H1 (cell line): ENCODE measurements around the gene SLC24A3. TPM values are rescaled to one million over a fixed set of nuclear protein-coding genes. Genes with fewer than 3 reads are reported as not detected.

Experiments
- CTCF ChIA-PET: fragments of 300-600 bp; sonication (Branson Sonifier 250); formaldehyde crosslinking; loops from one replicate; lab custom pipeline; 2021; ENCODE audit not compliant: partially characterized antibody; lab: Charles Lee
- POLR2A ChIA-PET: fragments of 300-600 bp; sonication (Branson Sonifier 250); formaldehyde crosslinking; loops from one replicate; lab custom pipeline; 2021; ENCODE audit warnings: inconsistent platforms; ENCODE audit not compliant: partially characterized antibody; lab: Charles Lee
- DNase-seq, 2 experiments: peaks; one replicate each; pipeline versions ENCODE4 v3.0.0 to v3.0.0-alpha.2; 2010 to 2022; ENCODE audit warnings: low spot score in 2 of 2, low read depth in 1 of 2, mixed read lengths in 1 of 2
- FAIRE-seq: peaks from 2 replicates; lab custom pipeline; 2011; peaks lifted over from hg19 to GRCh38; lab: Jason Lieb, UNC
- H2AFZ ChIP-seq: 2 replicates; pipeline ENCODE4 v1.8.1; 2012; ENCODE audit warnings: low read length, inconsistent platforms
- H2AK5ac ChIP-seq: 2 replicates; pipeline ENCODE4 v1.6.1; 2013; ENCODE audit warnings: low read depth, low read length
- H2BK120ac ChIP-seq: replicated peaks from 2 replicates; pipeline ENCODE3; 2013; ENCODE audit warnings: low read depth, low read length, inconsistent platforms
- H2BK12ac ChIP-seq: 2 replicates; pipeline ENCODE4 v1.6.1; 2013; ENCODE audit warnings: low read depth, low read length
- H2BK15ac ChIP-seq: 2 replicates; pipeline ENCODE4 v1.6.1; 2013; ENCODE audit warnings: low read length
- H2BK20ac ChIP-seq: 2 replicates; pipeline ENCODE4 v1.6.1; 2013; ENCODE audit warnings: low read length
- H2BK5ac ChIP-seq: 2 replicates; pipeline ENCODE4 v1.6.1; 2013; ENCODE audit warnings: low read depth, low read length
- H3K14ac ChIP-seq: 2 replicates; pipeline ENCODE4 v1.6.1; 2013; ENCODE audit warnings: inconsistent platforms; ENCODE audit not compliant: insufficient read length
- H3K18ac ChIP-seq: 2 replicates; pipeline ENCODE4 v1.6.1; 2013; ENCODE audit warnings: low read length; ENCODE audit errors: extremely low read depth
- H3K23ac ChIP-seq: 2 replicates; pipeline ENCODE4 v1.6.1; 2013; ENCODE audit warnings: inconsistent platforms; ENCODE audit not compliant: insufficient read length
- H3K23me2 ChIP-seq: 2 replicates; pipeline ENCODE4 v1.6.1; 2013; ENCODE audit warnings: low read depth, low read length
- H3K27ac ChIP-seq: 2 replicates; pipeline ENCODE4 v1.6.1; 2011; ENCODE audit warnings: low read depth, low read length, inconsistent platforms
- H3K27me3 ChIP-seq, 4 experiments: replicated peaks in 1 of 4; 1 replicate in 1 of 4; 2 replicates in 3 of 4; pipeline versions ENCODE4 v1.6.1 to v1.8.1; 2011 to 2013; ENCODE audit warnings: low read length in 3 of 4, mild to moderate bottlenecking in 3 of 4, inconsistent platforms in 2 of 4, mixed read lengths in 2 of 4, moderate library complexity in 1 of 4; ENCODE audit not compliant: control insufficient read depth in 3 of 4, insufficient read depth in 3 of 4; ENCODE audit errors: extremely low read depth in 1 of 4
- H3K36me3 ChIP-seq, 4 experiments: 2 replicates each; pipeline versions ENCODE4 v1.6.1 to v1.8.1; 2011 to 2013; ENCODE audit warnings: mild to moderate bottlenecking in 4 of 4, low read length in 3 of 4, moderate library complexity in 2 of 4, control low read depth in 1 of 4, inconsistent platforms in 1 of 4; ENCODE audit not compliant: insufficient read depth in 4 of 4, control insufficient read depth in 2 of 4
- H3K4ac ChIP-seq: replicated peaks from 2 replicates; pipeline ENCODE3; 2013; ENCODE audit warnings: low read length, low read depth, mixed read lengths, inconsistent platforms; ENCODE audit not compliant: insufficient read length
- H3K4me1 ChIP-seq, 4 experiments: replicated peaks in 1 of 4; 1 replicate in 1 of 4; 2 replicates in 3 of 4; pipeline versions ENCODE4 v1.6.1 to v1.8.1; 2011 to 2013; ENCODE audit warnings: low read length in 3 of 4, inconsistent platforms in 2 of 4, mixed read lengths in 1 of 4; ENCODE audit not compliant: insufficient read depth in 4 of 4, control insufficient read depth in 3 of 4
- H3K4me2 ChIP-seq, 2 experiments: 2 replicates each; pipeline versions ENCODE4 v1.6.1 to v1.8.1; 2011 to 2013; ENCODE audit warnings: low read depth in 2 of 2, low read length in 2 of 2, control low read depth in 1 of 2, inconsistent platforms in 1 of 2, mild to moderate bottlenecking in 1 of 2; ENCODE audit not compliant: insufficient read depth in 1 of 2
- H3K4me3 ChIP-seq, 4 experiments: fragments of 200-600, 300-600 bp in 1 of 4; sonication (generic), shearing (Covaris generic), sonication (Bioruptor Twin) in 1 of 4; 2 replicates each; pipeline versions ENCODE4 v1.5.1 to v1.8.1; 2011 to 2016; ENCODE audit warnings: low read length in 4 of 4, low read depth in 3 of 4, control low read depth in 2 of 4, inconsistent platforms in 2 of 4, mild to moderate bottlenecking in 2 of 4, mixed read lengths in 1 of 4, moderate library complexity in 1 of 4; ENCODE audit not compliant: insufficient read depth in 2 of 4; ENCODE audit errors: extremely low read depth in 1 of 4
- H3K56ac ChIP-seq: replicated peaks from 2 replicates; pipeline ENCODE3; 2013; ENCODE audit warnings: low read depth, mild to moderate bottlenecking, mixed read lengths, low read length, inconsistent platforms; ENCODE audit not compliant: insufficient read length
- H3K79me1 ChIP-seq: 2 replicates; pipeline ENCODE4 v1.6.1; 2013; ENCODE audit warnings: low read depth, low read length, control low read depth
- H3K79me2 ChIP-seq, 2 experiments: 2 replicates each; pipeline versions ENCODE4 v1.6.1 to v1.8.1; 2012 to 2013; ENCODE audit warnings: low read length in 2 of 2, mild to moderate bottlenecking in 2 of 2, inconsistent platforms in 1 of 2; ENCODE audit not compliant: insufficient read depth in 2 of 2, control insufficient read depth in 1 of 2
- H3K9ac ChIP-seq, 4 experiments: replicated peaks in 1 of 4; 1 replicate in 1 of 4; 2 replicates in 3 of 4; pipeline versions ENCODE4 v1.6.1 to v1.8.1; 2011 to 2013; ENCODE audit warnings: low read depth in 3 of 4, low read length in 3 of 4, control low read depth in 2 of 4, mild to moderate bottlenecking in 2 of 4, moderate library complexity in 2 of 4, inconsistent platforms in 1 of 4; ENCODE audit errors: extremely low read depth in 1 of 4
- H3K9me3 ChIP-seq, 2 experiments: 2 replicates each; pipeline versions ENCODE4 v1.6.1 to v1.8.1; 2012 to 2013; ENCODE audit warnings: mild to moderate bottlenecking in 2 of 2, moderate library complexity in 2 of 2, control low read depth in 1 of 2, inconsistent platforms in 1 of 2, low read depth in 1 of 2, low read length in 1 of 2, mixed read lengths in 1 of 2; ENCODE audit not compliant: insufficient read depth in 2 of 2
- H4K20me1 ChIP-seq, 2 experiments: replicated peaks in 1 of 2; 2 replicates each; pipeline versions ENCODE3 to v1.8.1; 2011 to 2013; ENCODE audit warnings: inconsistent platforms in 2 of 2, low read length in 2 of 2, mild to moderate bottlenecking in 1 of 2; ENCODE audit not compliant: insufficient read depth in 2 of 2, control insufficient read depth in 1 of 2
- H4K5ac ChIP-seq: 2 replicates; pipeline ENCODE4 v1.6.1; 2013; ENCODE audit warnings: low read length, low read depth, mixed read lengths, inconsistent platforms; ENCODE audit not compliant: insufficient read length
- H4K8ac ChIP-seq: 2 replicates; pipeline ENCODE4 v1.8.0; 2013; ENCODE audit warnings: mild to moderate bottlenecking, moderate library complexity, low read length, inconsistent platforms; ENCODE audit not compliant: insufficient read depth; ENCODE audit errors: extremely low read depth
- H4K91ac ChIP-seq: replicated peaks from 2 replicates; pipeline ENCODE3; 2013; ENCODE audit warnings: low read length, mixed read lengths, inconsistent platforms; ENCODE audit not compliant: insufficient read length
- CHD1 ChIP-seq: IDR thresholded peaks from 2 replicates; pipeline ENCODE4 v1.6.1; 2012; ENCODE audit warnings: low read depth, low read length, improper control_type of control experiment
- CHD2 ChIP-seq: IDR thresholded peaks from 2 replicates; pipeline ENCODE4 v1.6.1; 2012; ENCODE audit warnings: low read length, improper control_type of control experiment
- JUND ChIP-seq: IDR thresholded peaks from 2 replicates; pipeline ENCODE4 v1.6.1; 2011; ENCODE audit warnings: mild to moderate bottlenecking, improper control_type of control experiment, low read length
- MAFK ChIP-seq: IDR thresholded peaks from 2 replicates; pipeline ENCODE4 v1.6.1; 2012; ENCODE audit warnings: low read depth, mild to moderate bottlenecking, improper control_type of control experiment, low read length
- NRF1 ChIP-seq: IDR thresholded peaks from 2 replicates; pipeline ENCODE4 v1.6.1; 2011; ENCODE audit warnings: mild to moderate bottlenecking, low read depth, low read length, improper control_type of control experiment
- PHF8 ChIP-seq: fragments of 200-600 bp; sonication (generic); conservative IDR thresholded peaks from 2 replicates; pipeline ENCODE4 v1.7.1; 2012; ENCODE audit warnings: low read depth, mild to moderate bottlenecking, inconsistent platforms, low read length, moderate library complexity
- RXRA ChIP-seq: IDR thresholded peaks from 2 replicates; pipeline ENCODE4 v1.6.1; 2011; ENCODE audit warnings: low read depth, mild to moderate bottlenecking, low read length, moderate library complexity; ENCODE audit not compliant: insufficient read depth
- SIN3A ChIP-seq, 2 experiments: IDR thresholded peaks in 1 of 2; conservative IDR thresholded peaks in 1 of 2; 2 replicates each; pipeline ENCODE4 v1.6.1; 2011 to 2012; ENCODE audit warnings: low read length in 2 of 2, improper control_type of control experiment in 1 of 2, low read depth in 1 of 2, mild to moderate bottlenecking in 1 of 2
- SUZ12 ChIP-seq: fragments of 200-600 bp; sonication (generic); IDR thresholded peaks from 2 replicates; pipeline ENCODE4 v1.6.1; 2012; ENCODE audit warnings: mild to moderate bottlenecking, inconsistent platforms, low read length, moderate library complexity, mixed read lengths
- TAF1 ChIP-seq: IDR thresholded peaks from 2 replicates; pipeline ENCODE4 v1.6.1; 2011; ENCODE audit warnings: mild to moderate bottlenecking, low read depth, low read length
- USF2 ChIP-seq: IDR thresholded peaks from 2 replicates; pipeline ENCODE4 v1.6.1; 2011; ENCODE audit warnings: low read length, improper control_type of control experiment
- WGBS, 2 experiments: shearing (Covaris generic) in 1 of 2; methylation state at CpG; one replicate each; pipeline versions ENCODE4 v1.1.6 to v1.1.7; 2013 to 2015; ENCODE audit warnings: low lambda C conversion rate in 2 of 2, mixed read lengths in 2 of 2, inconsistent platforms in 1 of 2, low coverage in 1 of 2, missing lambda C conversion rate in 1 of 2; ENCODE audit not compliant: insufficient replicate concordance in 2 of 2, insufficient coverage in 1 of 2, insufficient read length in 1 of 2; ENCODE audit errors: extremely low coverage in 1 of 2, missing lambda C conversion rate in 1 of 2; 5-methylcytosine and 5-hydroxymethylcytosine counted together
- polyA plus RNA-seq, 7 experiments: library from polyadenylated mRNA; depleted of rRNA in 3 of 7; stranded (reverse) in 5 of 7; unstranded in 2 of 7; fragments of >200 nt in 5 of 7; fragments of 200-250 nt in 2 of 7; gene quantifications; 1 replicate in 5 of 7; 2 replicates in 1 of 7; 4 replicates in 1 of 7; pipeline versions ENCODE4 v1.2.1 to v1.2.3, GENCODE V29; 2011 to 2013; ENCODE audit warnings: missing spikeins in 2 of 7, mixed read lengths in 2 of 7
- total RNA-seq: library from RNA; stranded (reverse); fragmentation: NEBNext Ultra II Directional; extraction: Animal tissue kit (Norgen Biotek cat#: 25700); gene quantifications from 2 replicates; pipeline ENCODE4 v1.2.1, GENCODE V29; 2021
- TF ChIP-seq, protein P1 (sequence below): IDR thresholded peaks from 2 replicates; pipeline ENCODE4 v1.6.1; 2012; ENCODE audit warnings: inconsistent platforms

SLC24A3 gene
- total and polyA plus RNA-seq, 2 of the 8 experiments (the other 6 are each of a cell fraction or from before 2014, with no cell fraction given) = 4.5 to 6.3 TPM

GRCh38 chr20:19727251-19727847 lies 514.9 kb downstream of the SLC24A3 start:
- Histone ChIP-seq H4K8ac (no peak overlapping the region), H3K9ac (no peak overlapping the region), H3K14ac (no peak overlapping the region), H4K5ac (no peak overlapping the region), H3K79me2 (no peaks in the 10 kb centered on the region), H3K4ac (no peak overlapping the region), H3K56ac (no peak overlapping the region), H2BK120ac (no peak overlapping the region), H2BK5ac (no peak overlapping the region), H3K27me3 (no peaks in the 10 kb centered on the region), H2BK12ac (no peak overlapping the region), H3K4me1 (no peaks in the 10 kb centered on the region), H3K27ac (no peak overlapping the region), H2BK15ac (no peak overlapping the region), H3K23me2 (no peaks in the 10 kb centered on the region), H4K91ac (no peak overlapping the region), H2BK20ac (no peak overlapping the region), H3K4me3 (no peak overlapping the region), H2AK5ac (no peak overlapping the region), H3K23ac (no peak overlapping the region), H3K4me2 (no peak overlapping the region), H4K20me1 (no peaks in the 10 kb centered on the region), H3K36me3 (no peaks in the 10 kb centered on the region), H3K18ac (no peak overlapping the region), H2AFZ (no peak overlapping the region), H3K9me3 (no peaks in the 10 kb centered on the region), H3K79me1 (no peaks in the 10 kb centered on the region)
- 84% methylated on average over 10 of the region's 10 CpGs; no CpG with 5 or more reads in 1 of the 2 experiments for WGBS, 2 experiments
- ChIA-PET POLR2A (no interaction called here), CTCF (interaction anchor here (2.3 kb wide), 1 partner anchor 65 kb away, joined by 5 read pairs; no protein-coding TSS in a partner anchor)
- FAIRE-seq = no peak
- no peak for DNase-seq
- TF ChIP-seq, protein P1, sequence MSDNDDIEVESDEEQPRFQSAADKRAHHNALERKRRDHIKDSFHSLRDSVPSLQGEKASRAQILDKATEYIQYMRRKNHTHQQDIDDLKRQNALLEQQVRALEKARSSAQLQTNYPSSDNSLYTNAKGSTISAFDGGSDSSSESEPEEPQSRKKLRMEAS = no peak
- TF ChIP-seq CHD2 (no peak), CHD1 (no peak), PHF8 (no peak), SUZ12 (no peak), NRF1 (no peak), TAF1 (no peak), JUND (no peak), MAFK (no peak), RXRA (no peak), SIN3A (conservative IDR thresholded peaks at IDR 0.05 in 1 of 2, IDR thresholded peaks at IDR 0.05 in 1 of 2; ENCODE audit: low read depth in 1 of 2, low read length in 2 of 2) (no peak), USF2 (no peak)
